ENCODE measurements around the gene GSTP1.
A peak's percentile ranks its signal among the peaks of the same experiment; 100 is the strongest.

The GSTP1 gene

DNA sequence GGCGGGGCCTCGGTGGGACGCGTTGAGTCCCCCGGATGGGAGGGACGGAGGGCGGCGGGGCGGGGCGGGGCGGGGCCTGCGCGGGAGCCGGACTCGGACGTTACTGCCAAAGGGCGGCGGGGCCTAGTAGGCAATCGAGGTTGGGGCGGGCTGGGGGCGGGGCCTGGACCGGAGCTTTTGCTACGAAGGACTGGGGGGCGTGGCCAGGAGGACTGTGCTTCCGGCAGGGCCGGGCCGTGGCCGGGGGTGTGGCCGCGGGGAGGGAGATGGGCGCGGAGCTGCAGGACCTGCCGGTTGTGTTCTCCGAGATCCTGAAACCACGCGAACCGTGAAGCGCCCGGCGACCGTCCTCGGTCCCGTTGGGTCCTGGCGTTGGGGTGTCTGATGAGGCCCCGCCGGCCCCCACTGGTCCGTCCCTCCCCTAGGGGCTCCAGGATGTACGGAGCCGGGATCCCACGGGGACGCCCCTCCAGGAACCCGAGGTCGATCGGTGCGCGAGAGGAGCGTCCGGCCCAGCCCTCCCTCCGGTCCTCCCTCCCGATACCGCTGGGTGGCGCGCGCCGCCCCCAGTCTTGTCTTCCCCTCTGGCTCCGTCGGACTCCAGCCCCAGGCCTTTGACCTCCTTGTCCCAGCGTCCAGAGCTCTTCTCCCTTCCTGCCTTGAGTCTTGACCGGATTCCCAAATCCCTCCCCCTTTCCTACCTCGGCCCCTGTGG lies 46.8 kb downstream of the GSTP1 start:
- DNase-seq (ENCODE audit: low read depth) = peak; percentile 88

DNA sequence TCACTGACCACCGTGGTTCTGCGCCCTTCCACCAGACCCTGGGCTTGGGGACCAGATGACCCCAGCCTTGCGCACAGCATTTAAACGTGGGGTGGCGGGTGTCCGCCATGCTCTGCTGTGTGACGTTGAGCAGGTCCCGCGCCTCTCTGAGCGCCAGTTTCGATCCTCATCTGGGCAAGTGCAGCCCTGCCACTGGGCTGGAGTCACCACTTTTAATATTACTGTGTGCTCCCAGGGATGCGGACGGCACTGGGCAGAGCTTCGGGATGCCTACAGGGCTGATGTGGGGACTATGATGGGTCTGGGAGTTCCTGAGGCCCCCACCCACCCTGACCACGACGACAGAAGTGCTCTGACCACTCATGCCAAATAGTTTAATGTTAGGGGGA lies 47.3 kb downstream of the GSTP1 start:
- DNase-seq (ENCODE audit: low read depth) = no peak

DNA sequence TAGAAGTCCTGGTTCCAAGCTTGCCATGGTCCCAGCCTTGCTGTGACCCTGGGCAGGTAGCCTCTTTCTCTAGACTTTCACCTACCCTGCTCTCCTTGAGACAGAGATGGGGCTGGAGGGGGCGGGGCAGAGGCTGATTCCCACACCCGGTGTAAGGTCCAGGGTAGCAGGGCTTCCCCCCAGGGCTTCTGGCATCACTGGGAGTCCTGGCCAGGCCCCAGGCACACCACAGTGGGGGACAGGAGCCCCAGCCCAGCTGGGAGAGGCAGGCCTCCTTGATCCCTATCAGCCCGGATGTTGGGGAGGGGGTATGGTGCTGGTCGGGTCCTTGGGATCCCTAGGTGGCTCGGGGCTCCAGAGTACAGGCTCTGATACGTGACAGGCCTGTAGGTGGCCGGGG lies 47.8 kb downstream of the GSTP1 start:
- no peak for DNase-seq (ENCODE audit: low read depth)

DNA sequence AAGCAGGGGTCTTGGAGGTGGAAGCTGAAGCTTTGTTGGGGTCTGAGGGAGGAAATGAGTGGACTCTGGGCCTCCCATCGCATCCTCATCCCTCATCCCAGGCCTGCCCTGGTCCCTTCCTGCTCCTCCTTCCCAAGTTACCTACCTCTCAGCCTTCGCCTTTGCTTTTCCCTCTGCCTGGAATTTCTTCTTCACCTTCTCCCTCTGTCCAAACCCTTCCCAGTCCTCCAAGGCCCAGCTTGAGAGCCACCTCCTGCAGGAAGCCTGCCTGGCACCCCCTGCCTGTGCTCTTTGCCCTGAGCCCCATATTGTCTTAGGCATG lies 48.2 kb downstream of the GSTP1 start:
- DNase-seq (ENCODE audit: low read depth) = no peak

DNA sequence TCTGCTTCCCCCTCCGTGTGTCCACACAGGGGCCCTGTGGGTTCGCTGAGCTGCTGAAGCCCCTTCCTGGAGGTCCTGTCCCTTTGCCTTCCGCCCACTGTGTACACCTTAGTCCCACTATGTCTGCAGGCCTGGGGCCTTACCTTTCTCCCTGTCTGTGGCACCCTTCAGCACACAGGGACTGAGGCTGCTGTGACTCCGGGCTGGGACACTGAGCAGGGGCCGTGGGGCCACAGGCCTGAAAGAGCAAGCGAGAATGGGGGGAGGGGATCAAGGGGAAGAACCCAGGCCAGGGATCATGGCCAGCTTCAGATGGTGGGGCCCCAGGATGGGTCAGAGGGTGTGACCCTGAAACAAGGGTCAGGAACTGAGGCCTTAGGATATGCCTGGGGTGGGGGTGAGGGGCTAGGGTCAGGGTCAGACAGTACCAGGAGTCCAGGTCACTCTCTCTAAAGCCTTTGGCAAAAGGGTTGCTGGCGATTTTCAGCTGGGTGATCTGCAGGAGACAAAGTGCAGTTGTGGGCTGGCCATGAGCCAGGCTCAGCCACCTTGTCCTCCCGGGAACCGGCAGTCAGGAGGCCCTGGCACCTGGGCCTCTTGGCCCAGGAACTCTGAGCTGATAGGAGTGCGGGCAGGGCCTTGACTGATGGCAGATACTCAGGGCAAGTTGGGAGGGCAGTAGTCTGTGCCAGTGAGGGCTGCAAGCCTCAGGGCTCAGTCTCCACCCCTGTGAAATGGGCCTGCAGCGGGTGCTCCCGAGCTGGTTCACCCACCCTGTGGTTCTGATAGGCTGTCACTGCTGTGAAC lies 48.8 kb downstream of the GSTP1 start:
- no peak for DNase-seq (ENCODE audit: low read depth)

DNA sequence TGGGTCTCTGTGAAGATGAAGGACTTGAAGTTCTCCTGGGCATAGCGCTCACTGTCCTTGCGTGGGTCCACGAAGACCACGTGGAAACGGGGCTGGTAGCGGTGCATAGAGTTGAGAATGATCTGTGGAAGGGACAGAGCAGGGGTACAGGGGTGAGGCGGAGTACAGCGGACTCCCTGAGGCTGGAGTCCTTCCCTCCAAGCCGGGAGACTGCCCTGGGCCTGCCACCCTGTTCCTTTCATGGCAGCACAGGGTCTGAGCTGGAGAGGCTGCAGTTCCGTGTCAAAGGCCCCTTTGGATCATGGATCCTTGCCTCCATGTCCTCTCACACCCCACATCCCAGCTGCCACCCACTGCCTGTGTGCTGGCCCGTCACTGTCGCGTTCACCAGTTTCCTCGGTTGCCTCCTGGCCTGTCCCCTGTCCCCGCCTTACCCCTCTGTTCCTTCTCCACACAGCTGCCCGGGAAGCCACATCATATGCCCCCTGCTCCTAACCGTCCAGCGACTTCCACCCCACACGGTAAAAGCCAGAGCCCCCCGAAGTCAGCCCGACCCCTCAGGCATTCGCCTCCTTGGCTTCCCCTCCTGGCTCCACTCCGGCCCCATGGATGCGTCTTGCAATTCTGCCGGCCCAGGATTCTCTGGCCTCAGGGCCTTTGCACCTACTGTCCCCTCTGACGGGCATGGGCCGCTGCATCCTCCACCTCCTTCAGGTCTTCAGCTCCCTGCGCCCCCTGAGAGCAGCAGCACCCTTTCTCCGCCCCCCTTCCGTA lies 49.6 kb downstream of the GSTP1 start:
- DNase-seq (ENCODE audit: low read depth) = no peak

DNA sequence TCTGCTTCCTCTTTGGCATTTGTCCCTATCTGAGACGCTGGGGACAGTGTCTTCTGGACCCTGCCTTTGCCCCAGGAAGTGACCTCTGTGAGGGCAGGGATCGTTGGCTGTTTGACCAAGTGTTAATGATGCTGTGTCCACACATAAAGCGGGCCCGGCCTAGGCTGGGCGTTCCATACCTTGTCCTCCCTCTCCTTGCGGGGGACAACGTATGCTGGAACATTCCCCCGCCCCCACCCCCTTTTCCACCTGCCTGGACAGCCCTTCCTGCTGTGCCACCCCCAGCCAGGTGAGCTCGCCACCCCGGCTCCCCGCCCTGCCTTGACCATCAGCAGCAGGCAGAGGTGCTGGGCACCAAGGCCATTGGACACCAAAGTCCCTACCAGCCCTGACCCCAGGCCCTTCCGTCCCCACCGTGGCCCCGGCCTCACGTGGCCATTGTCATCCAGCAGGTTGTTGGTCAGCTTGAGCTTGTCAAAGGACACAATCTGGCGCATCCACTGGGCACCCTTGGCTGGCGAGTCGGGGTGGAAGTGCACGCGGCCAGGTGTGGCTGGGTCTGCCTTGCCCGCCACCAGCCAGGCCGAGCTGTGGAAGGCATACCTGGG lies 50.2 kb downstream of the GSTP1 start:
- DNase-seq (ENCODE audit: low read depth) = no peak

DNA sequence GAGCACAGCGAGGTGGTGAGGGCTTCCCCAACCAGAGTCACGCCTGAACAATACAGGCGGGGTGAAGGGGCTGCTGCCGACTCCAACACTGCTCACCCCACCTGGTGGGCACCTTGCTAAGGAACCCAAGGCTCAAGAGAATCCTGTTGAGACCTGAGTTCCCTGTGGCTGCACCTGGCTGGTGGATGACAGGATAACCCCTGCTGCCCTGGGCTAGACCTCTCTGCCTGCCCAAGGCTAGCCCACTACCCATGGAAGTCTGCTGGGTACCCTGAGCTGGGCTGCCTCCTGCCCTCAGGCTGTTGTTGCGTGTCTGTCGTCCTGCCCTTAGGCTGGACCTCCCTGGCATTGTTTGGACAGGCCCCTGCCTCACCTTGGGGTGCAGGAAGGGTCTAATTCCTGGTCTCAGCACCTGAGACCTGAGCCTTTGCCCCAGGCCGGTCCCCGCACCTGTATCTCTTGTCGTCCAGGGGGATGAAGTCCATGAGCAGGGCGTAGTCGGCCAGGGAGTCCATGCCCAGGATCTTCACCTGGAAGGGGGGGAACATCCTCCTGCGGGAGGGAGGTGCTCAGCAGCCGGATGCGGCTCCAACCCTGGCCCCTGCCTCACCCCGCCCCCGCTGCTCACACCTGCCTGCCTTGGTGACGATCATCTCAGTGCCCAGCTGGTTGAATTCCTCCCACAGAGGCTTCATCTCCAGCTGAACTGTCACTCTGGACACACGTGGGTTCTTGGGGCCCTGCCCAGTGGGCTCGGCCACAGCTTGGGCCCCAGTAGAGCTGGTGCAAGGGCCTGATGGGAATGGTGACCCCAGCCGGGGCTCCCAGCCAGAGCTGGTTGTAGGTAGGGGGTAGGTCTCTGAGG lies 51.0 kb downstream of the GSTP1 start:
- DNase-seq (ENCODE audit: low read depth) = no peak

DNA sequence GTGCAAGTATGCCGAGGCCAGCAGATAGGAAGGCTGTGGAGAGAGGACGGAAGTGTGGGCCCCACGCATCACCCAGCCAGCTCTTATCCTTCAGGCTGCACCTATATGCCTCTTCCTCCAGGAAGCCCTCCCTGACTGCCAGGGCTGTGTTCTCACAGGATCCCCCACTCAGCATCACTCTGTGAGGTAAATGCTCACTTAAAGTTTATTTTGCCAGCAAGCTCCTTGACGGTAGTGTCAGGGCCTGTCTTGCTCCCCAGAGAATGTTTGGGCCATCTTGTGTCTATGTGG lies 51.6 kb downstream of the GSTP1 start:
- DNase-seq (ENCODE audit: low read depth) = no peak

Measured in activated T-helper 1 cell treated with Interleukin-2 at 50 U/mL for 16 hours (primary cell).